ENCODE data around the gene ACADS. TPM values are rescaled to one million over a fixed set of nuclear protein-coding genes. Genes with fewer than 3 reads are reported as not detected.
"Not testable (repeated sequence)": the region's sequence is repeated elsewhere in the genome, so short reads cannot be mapped to it uniquely, and the experiment has no call there.

The ACADS gene
- polyA plus RNA-seq, 1 experiment = 4.0 TPM

GRCh38 chr12:120726961-120727360 lies 1.3 kb downstream of the ACADS start:
- H3K27ac ChIP-seq (ENCODE audit: low read depth, low read length) = no peak overlapping the region
- H3K27me3 ChIP-seq (ENCODE audit: control insufficient read depth, insufficient read depth, low read length) = no peaks in the 10 kb centered on the region
- POLR2A ChIA-PET = no interaction called here
- CTCF ChIA-PET = no interaction called here
- no peaks in the 10 kb centered on the region for H3K9me3 ChIP-seq (ENCODE audit: control insufficient read depth, insufficient read depth, low read length)
- TF ChIP-seq CTCF (IDR thresholded peaks at IDR 0.05; ENCODE audit: low read depth, low read length) = no peak
- no peak for DNase-seq (ENCODE audit: low read depth, low spot score)
- H3K4me3 ChIP-seq (ENCODE audit: low read depth, low read length) = no peak overlapping the region

GRCh38 chr12:120732198-120732597 lies 6.6 kb downstream of the ACADS start:
- POLR2A ChIA-PET; H3K4me3 ChIP-seq (ENCODE audit: low read depth, low read length): not testable (repeated sequence)

GRCh38 chr12:120733574-120733973 lies 7.9 kb downstream of the ACADS start:
- Histone ChIP-seq H3K9me3 (ENCODE audit: control insufficient read depth, insufficient read depth, low read length) (no peaks in the 10 kb centered on the region; the same call in 1 of the 2 replicates), H3K4me3 (ENCODE audit: low read depth, low read length) (no peak overlapping the region), H3K27me3 (ENCODE audit: control insufficient read depth, insufficient read depth, low read length) (no peaks in the 10 kb centered on the region), H3K27ac (ENCODE audit: low read depth, low read length) (no peak overlapping the region)
- ChIA-PET CTCF (no interaction called here), POLR2A (interaction anchor here (0.5 kb wide), 1 partner anchor 537 kb away, joined by 3 read pairs; no protein-coding TSS in a partner anchor)
- TF ChIP-seq CTCF (IDR thresholded peaks at IDR 0.05; ENCODE audit: low read depth, low read length) = no peak
- DNase-seq (ENCODE audit: low read depth, low spot score) = no peak

More at GRCh38 chr12:120732198-120732597, 6.6 kb downstream of the ACADS start:
- CTCF ChIA-PET; H3K27me3 ChIP-seq (ENCODE audit: control insufficient read depth, insufficient read depth, low read length); DNase-seq (ENCODE audit: low read depth, low spot score); H3K27ac ChIP-seq (ENCODE audit: low read depth, low read length); H3K9me3 ChIP-seq (ENCODE audit: control insufficient read depth, insufficient read depth, low read length): not testable (repeated sequence)

GRCh38 chr12:120734210-120734609 lies 8.6 kb downstream of the ACADS start:
- no peaks in the 10 kb centered on the region for H3K27me3 ChIP-seq (ENCODE audit: control insufficient read depth, insufficient read depth, low read length)
- ChIA-PET CTCF (no interaction called here), POLR2A (no interaction called here)
- no peak overlapping the region for H3K27ac ChIP-seq (ENCODE audit: low read depth, low read length)
- no peak overlapping the region for H3K4me3 ChIP-seq (ENCODE audit: low read depth, low read length)
- no peaks in the 10 kb centered on the region; the same call in 1 of the 2 replicates for H3K9me3 ChIP-seq (ENCODE audit: control insufficient read depth, insufficient read depth, low read length)
- DNase-seq (ENCODE audit: low read depth, low spot score) = no peak
- no peak for TF ChIP-seq CTCF (IDR thresholded peaks at IDR 0.05; ENCODE audit: low read depth, low read length)

GRCh38 chr12:120735181-120735580 lies 9.6 kb downstream of the ACADS start:
- no peak for DNase-seq (ENCODE audit: low read depth, low spot score)
- Histone ChIP-seq H3K4me3 (ENCODE audit: low read depth, low read length) (no peak overlapping the region), H3K9me3 (ENCODE audit: control insufficient read depth, insufficient read depth, low read length) (no peaks in the 10 kb centered on the region; the same call in 1 of the 2 replicates), H3K27me3 (ENCODE audit: control insufficient read depth, insufficient read depth, low read length) (no peaks in the 10 kb centered on the region), H3K27ac (ENCODE audit: low read depth, low read length) (no peak overlapping the region)
- ChIA-PET POLR2A (no interaction called here), CTCF (interaction anchor here (0.7 to 1.5 kb wide), 2 partner anchors 236 to 1456 kb away, joined by 3 read pairs; no protein-coding TSS in a partner anchor)
- no peak for TF ChIP-seq CTCF (IDR thresholded peaks at IDR 0.05; ENCODE audit: low read depth, low read length)
